GM18498 (cell line): ENCODE results near the gene VIPR2.
"Not testable (repeated sequence)": the region's sequence is repeated elsewhere in the genome, so short reads cannot be mapped to it uniquely, and the experiment has no call there.

Experiments used
- ATAC-seq: cut with Tn5 transposase; IDR thresholded peaks from one replicate; pipeline ENCODE4 v1.9.1; 2021; ENCODE audit warnings: mild to moderate bottlenecking, moderate library complexity; ENCODE audit not compliant: unreplicated experiment

Gene VIPR2

GRCh38 chr7:159105832-159106811 is 38.5 kb downstream of the VIPR2 start:
- ATAC-seq: no peak

- ATAC-seq: no peak
These were observed 39.4 kb downstream of the VIPR2 start for GRCh38 chr7:159105066-159105780.

DNA sequence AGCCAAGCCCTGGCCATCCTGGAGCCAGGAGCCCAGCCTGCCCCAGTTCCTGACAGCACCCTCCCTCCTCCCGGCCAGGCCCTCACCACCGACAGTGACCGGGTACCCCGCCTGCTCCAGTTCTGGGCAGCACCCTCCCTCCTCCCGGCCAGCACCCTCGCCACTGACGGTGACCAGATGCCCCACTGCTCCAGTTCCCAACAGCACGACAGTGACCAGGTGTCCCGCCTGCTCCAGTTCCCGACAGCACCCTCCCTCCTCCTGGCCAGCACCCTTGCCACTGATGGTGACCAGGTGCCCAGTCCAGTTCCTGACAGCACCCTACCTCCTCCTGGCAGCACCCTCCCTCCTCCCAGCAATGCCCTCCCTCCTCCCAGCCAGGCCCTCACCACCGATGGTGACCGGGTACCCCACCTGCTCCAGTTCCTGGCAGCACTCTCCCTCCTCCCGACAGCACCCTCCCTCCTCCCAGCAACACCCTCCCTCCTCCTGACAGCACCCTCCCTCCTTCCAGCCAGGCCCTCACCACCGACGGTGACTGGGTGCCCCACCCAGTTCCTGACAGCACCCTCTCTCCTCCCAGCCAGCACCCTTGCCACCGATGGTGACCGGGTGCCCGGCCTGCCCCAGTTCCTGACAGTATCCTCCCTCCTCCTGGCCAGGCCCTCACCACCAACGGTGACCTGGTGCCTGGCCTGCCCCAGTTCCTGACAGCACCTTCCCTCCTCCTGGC is 40.3 kb downstream of the VIPR2 start:
- ATAC-seq: no peak

DNA sequence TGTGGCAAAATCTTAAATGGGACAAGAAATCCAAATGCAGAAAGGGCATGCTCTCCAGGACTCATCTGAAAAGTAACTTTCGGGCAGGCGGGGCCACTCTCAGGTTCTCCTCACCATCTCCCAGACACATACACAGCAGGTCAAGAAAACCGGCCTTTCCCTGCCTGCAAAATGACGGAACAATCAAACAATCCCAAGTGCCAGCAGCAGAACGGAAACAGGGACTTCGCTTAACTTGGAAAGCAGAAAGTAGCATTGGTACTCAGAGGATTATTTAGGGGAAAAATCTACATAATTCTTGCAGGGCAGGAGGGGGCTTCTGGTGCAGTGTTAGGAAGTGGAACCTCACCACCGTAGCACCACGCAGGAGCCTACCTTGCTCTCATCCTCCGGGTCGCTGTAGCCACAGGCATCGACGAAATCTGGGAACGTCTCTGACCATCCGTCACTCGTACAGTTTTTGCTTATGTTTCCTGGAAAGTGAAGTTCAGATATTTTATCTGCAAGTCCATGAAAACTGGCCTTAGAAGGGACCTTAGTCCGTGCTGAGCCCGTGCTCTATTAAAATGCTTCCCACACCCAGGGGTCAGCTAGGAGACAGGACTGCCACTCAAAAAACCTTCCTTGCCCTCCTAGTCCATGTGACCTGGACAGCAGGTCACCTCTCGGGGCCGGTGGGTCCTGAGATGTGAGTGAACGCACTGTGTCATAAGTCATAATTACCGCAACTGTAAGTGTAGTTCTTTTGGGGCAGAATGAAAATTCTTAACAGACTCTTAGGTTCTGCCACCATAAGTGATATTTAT is 41.1 kb downstream of the VIPR2 start:
- no peak for ATAC-seq

GRCh38 chr7:159102681-159103381 is 41.8 kb downstream of the VIPR2 start:
- no peak for ATAC-seq

- ATAC-seq: not testable (repeated sequence)
These were observed 43.0 kb downstream of the VIPR2 start for GRCh38 chr7:159101661-159102091.

DNA sequence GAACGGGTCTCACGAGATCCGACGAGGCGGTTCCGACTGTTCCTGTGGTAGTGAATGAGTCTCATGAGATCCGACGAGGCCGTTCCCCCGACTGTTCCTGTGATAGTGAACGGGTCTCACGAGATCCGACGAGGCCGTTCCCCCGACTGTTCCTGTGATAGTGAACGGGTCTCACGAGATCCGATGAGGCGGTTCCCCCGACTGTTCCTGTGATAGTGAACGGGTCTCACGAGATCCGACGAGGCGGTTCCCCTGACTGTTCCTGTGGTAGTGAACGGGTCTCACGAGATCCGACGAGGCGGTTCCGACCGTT is 43.6 kb downstream of the VIPR2 start:
- ATAC-seq: not testable (repeated sequence)

GRCh38 chr7:159100281-159101082 is 44.2 kb downstream of the VIPR2 start:
- not testable (repeated sequence) for ATAC-seq

DNA sequence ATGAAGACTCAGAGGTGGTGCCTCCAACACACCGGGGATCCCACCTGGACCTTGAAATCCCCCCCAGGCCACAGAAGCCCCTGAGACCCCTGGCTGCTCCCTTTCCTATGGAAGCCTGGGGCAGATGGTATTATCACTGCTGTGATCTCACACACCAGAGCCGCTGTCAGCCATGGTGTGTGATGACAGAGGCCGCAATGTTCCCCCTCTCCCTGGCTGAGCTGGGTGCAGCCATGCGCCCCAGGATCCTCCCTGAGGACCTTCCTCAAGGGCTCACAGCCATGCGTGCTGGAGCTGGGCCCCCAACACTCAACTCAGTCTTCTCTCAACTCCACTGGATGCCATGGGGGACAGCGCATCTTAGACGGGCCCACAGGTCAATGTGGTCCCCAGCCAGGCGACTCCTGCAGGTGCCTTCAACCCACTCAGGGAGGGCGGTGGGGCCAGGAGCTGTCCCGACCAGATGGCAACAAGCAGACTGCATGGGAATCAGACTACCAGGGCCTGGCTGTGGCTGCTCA is 44.9 kb downstream of the VIPR2 start:
- no peak for ATAC-seq

- ATAC-seq: no peak
These were observed 45.6 kb downstream of the VIPR2 start for GRCh38 chr7:159098811-159099655.

GRCh38 chr7:159098424-159098786 is 46.3 kb downstream of the VIPR2 start:
- ATAC-seq: no peak

GRCh38 chr7:159097661-159098423 is 46.8 kb downstream of the VIPR2 start:
- ATAC-seq: no peak

GRCh38 chr7:159096736-159097581 is 47.7 kb downstream of the VIPR2 start:
- no peak for ATAC-seq

DNA sequence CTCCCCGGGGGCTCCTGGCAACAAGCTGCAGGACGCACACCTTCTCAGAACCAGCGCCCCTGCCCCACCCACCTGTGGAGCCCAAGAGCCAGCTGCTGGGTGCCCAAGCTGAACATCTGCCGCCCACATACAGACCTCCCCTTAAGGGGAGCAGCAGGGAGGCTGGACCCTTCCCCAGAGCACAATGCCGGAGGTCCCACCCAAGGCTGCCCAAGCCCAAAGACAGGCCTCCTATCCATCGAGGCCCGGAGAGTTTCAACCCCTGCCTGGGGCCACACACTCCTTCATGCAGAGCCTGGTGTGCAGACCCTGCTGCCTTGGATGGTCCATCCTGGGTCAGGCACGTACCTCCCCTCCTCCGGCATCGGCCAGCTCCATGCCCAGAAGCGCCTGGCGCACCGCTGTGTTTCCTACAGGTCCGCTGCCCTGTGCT is 48.7 kb downstream of the VIPR2 start:
- no peak for ATAC-seq

DNA sequence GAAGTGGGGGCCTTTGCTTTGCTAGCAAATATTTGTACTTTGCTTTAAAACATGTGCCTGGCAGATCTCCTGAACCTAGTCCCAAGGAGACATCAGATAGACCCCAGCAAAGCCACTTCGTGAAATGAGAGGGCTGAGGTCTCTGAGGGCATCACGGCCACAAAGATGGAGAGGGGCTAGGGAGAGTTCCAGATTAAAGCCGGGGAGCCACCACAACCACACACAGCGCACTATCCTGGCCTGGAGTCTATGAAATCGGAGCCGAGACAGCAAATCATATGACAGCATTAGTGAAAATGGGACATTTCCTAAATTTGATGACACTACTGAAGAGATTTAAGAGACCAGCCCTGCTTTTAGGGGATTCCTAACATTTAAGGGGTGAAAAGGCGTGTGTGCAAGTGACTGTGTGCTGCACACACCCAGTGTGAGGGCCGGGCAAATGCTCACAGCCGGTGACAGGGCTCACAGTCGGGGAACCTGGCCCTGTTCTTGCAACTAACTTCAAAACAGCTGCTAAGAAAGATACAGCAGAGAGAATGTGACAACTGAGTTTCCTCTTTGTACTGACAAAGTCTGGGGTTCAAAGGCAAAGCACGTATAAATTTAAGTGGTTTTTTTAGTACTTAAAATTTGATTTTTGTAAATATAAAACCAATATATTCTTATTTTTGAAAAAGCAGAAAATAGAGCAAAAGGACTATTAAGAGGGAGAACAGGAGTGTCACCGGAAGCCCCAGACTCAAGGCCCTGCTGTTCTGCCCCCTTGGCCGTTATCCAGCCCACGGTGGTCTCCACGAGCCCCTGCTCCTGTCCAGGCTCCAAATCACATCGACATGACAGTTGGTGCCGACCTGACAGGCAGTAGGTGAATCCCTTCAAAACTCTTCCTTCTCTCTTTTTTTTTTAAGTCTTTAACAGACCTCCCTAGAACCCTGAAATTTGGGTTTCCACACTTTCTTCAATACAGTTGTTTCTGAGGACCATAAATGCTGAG is 49.5 kb downstream of the VIPR2 start:
- no peak for ATAC-seq
